Thoracic aorta (tissue), 2 donors: ENCODE results near the gene CAPNS1. TPM values are rescaled to one million over a fixed set of nuclear protein-coding genes. Genes with fewer than 3 reads are reported as not detected.
A peak's percentile ranks its signal among the peaks of the same experiment; 100 is the strongest.

ENCODE experiments used
- ATAC-seq: fragments of 150-250 bp; one replicate; pipeline ENCODE4 v1.8.0; 2017; ENCODE audit warnings: low read depth; ENCODE audit not compliant: insufficient number of reproducible peaks, low FRiP score
- DNase-seq: peaks from one replicate; pipeline ENCODE4 v3.0.0-alpha.2; 2020; ENCODE audit warnings: low spot score
- H3K27ac ChIP-seq, 2 donors: fragments of 200-600 bp; sonication (generic); 1 replicate in 1 of 2; 2 replicates in 1 of 2; pipeline ENCODE4 v1.5.1; 2016; ENCODE audit warnings: mild to moderate bottlenecking in 2 of 2, moderate library complexity in 2 of 2
- H3K27me3 ChIP-seq: fragments of 200-600 bp; sonication (generic); replicated peaks from 2 replicates; pipeline ENCODE4 v1.6.0; 2016; ENCODE audit warnings: mild to moderate bottlenecking; ENCODE audit not compliant: insufficient read depth
- H3K36me3 ChIP-seq: fragments of 200-600 bp; sonication (generic); one replicate; pipeline ENCODE4 v1.5.1; 2016
- H3K4me1 ChIP-seq, 2 donors: fragments of 200-600 bp; sonication (generic); 1 replicate in 1 of 2; 2 replicates in 1 of 2; pipeline versions ENCODE4 v1.5.1 to v1.6.0; 2016; ENCODE audit warnings: low read depth in 2 of 2, mild to moderate bottlenecking in 1 of 2; ENCODE audit not compliant: control insufficient read depth in 1 of 2
- H3K4me3 ChIP-seq: fragments of 200-600 bp; sonication (generic); 2 replicates; pipeline ENCODE4 v1.5.1; 2016; ENCODE audit warnings: mild to moderate bottlenecking
- H3K9me3 ChIP-seq: fragments of 200-600 bp; sonication (generic); 2 replicates; pipeline ENCODE4 v1.5.1; 2016
- total RNA-seq, 2 donors: library from RNA; depleted of rRNA; stranded (reverse); fragments of >200 nt; gene quantifications; one replicate each; pipeline versions ENCODE4 v1.1.0 to v1.2.3, GENCODE V29; 2016
- TF ChIP-seq, protein P1 (sequence below): fragments of 200-600 bp; sonication (generic); IDR thresholded peaks from one replicate; pipeline ENCODE4 v1.5.1; 2019; ENCODE audit warnings: antibody characterized with exemption

Gene CAPNS1
- total RNA-seq, 2 donors from 2014 or later, result 161 to 220 TPM

DNA sequence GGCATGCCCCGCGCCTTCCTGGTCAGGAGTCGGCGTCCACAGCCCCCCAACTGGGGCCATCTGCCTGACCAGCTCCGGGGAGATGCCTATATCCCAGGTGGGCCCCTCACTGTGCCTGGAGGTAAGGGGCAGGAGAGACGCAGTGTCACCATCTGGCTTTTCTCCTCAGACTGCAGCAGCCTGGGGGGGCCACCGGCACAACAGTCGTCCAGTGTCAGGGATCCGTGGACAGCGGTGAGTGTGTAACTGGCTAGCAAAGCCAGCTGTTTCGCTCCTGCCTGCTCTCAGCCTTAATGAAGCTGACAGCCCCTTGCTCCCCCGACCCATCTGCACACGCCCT, 28.7 kb upstream of the CAPNS1 start:
- no peak overlapping the region for H3K4me3 ChIP-seq
- peaks cover 12% of the 10 kb centered on the region for H3K36me3 ChIP-seq
- DNase-seq (no peak), ATAC-seq (no peak)
- no peaks in the 10 kb centered on the region for H3K9me3 ChIP-seq
- H3K27me3 ChIP-seq, result no peaks in the 10 kb centered on the region
- TF ChIP-seq, protein P1, sequence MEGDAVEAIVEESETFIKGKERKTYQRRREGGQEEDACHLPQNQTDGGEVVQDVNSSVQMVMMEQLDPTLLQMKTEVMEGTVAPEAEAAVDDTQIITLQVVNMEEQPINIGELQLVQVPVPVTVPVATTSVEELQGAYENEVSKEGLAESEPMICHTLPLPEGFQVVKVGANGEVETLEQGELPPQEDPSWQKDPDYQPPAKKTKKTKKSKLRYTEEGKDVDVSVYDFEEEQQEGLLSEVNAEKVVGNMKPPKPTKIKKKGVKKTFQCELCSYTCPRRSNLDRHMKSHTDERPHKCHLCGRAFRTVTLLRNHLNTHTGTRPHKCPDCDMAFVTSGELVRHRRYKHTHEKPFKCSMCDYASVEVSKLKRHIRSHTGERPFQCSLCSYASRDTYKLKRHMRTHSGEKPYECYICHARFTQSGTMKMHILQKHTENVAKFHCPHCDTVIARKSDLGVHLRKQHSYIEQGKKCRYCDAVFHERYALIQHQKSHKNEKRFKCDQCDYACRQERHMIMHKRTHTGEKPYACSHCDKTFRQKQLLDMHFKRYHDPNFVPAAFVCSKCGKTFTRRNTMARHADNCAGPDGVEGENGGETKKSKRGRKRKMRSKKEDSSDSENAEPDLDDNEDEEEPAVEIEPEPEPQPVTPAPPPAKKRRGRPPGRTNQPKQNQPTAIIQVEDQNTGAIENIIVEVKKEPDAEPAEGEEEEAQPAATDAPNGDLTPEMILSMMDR, result no peak
- no peak overlapping the region for H3K27ac ChIP-seq
- peaks cover 12 to 17% of the 10 kb centered on the region in 2 donors for H3K4me1 ChIP-seq

GRCh38 chr19:36112678-36113077, 27.2 kb upstream of the CAPNS1 start:
- ATAC-seq (no peak), DNase-seq (no peak)
- Histone ChIP-seq H3K4me3 (no peak overlapping the region), H3K9me3 (no peaks in the 10 kb centered on the region), H3K27me3 (no peaks in the 10 kb centered on the region), H3K27ac (no peak overlapping the region), H3K4me1 (peaks cover 18 to 30% of the 10 kb centered on the region in 2 donors), H3K36me3 (peaks cover 6% of the 10 kb centered on the region)
- TF ChIP-seq, protein P1, result no peak

DNA sequence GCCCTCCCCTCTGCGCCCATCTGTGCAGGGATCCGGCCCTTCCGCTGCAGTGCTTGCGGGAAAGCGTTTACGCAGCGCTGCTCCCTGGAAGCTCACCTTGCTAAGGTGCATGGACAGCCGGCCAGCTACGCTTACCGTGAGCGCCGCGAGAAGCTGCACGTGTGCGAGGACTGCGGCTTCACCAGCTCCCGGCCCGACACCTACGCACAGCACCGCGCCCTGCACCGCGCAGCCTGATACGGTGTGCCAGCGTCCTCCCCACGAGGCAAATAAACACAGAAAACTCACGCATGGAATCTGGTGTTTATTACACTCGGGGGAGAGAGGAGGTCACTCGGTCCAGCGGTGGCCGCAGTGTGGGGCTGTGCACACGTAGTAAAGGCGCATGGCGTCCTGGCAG, 26.4 kb upstream of the CAPNS1 start:
- Histone ChIP-seq H3K27ac (no peak overlapping the region), H3K9me3 (no peaks in the 10 kb centered on the region), H3K4me3 (peak overlapping the region; percentile 92), H3K36me3 (peaks cover 6% of the 10 kb centered on the region), H3K27me3 (no peaks in the 10 kb centered on the region), H3K4me1 (peaks cover 18 to 30% of the 10 kb centered on the region in 2 donors)
- TF ChIP-seq, protein P1, result no peak
- ATAC-seq, result no peak
- no peak for DNase-seq

DNA sequence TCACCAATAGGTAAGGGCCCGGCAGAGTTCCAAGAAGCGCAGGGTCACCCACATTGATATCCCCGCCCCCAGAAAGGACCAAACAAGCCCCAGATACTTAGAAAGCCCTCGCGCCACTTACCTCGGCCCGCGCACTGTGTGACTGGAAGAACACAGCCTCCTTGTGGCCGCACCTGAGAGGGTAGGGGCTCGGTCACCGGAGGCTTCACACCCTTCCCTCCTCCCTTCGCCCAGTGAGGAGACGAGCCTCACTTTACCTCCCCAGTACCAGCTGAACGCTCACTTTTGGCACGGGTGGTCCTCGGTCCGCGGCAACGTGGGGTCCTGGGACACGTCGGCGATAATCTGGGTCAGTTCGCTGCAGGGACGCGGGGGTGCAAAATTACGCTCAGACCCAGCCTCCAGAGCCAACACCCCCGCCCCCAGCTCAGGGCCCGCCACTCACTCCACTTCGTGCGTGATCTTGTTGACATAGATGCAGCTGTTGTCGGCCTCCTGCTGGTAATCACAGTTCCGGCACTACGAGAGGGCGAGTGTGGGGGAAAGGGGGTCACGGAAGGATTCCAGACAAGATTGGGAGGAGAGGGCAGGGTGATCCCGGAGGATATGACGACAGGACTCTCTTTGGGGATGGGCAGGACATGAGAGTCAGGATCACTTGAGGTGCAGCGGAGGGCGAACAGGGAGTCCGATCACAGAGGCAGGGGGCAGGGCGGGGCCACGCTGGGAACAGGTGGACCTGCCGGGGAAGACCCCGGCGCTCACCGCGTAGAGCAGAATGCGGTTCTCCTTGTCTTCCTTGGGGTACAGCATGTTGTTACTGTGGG, 25.8 kb upstream of the CAPNS1 start:
- H3K27ac ChIP-seq, result peak overlapping the region; percentile 55 to 68
- H3K27me3 ChIP-seq, result no peaks in the 10 kb centered on the region
- H3K4me1 ChIP-seq, result peaks cover 18 to 30% of the 10 kb centered on the region in 2 donors
- H3K36me3 ChIP-seq, result peaks cover 6% of the 10 kb centered on the region
- no peaks in the 10 kb centered on the region for H3K9me3 ChIP-seq
- TF ChIP-seq, protein P1, result no peak
- ATAC-seq (no peak), DNase-seq (no peak)
- peak overlapping the region; percentile 92 for H3K4me3 ChIP-seq

DNA sequence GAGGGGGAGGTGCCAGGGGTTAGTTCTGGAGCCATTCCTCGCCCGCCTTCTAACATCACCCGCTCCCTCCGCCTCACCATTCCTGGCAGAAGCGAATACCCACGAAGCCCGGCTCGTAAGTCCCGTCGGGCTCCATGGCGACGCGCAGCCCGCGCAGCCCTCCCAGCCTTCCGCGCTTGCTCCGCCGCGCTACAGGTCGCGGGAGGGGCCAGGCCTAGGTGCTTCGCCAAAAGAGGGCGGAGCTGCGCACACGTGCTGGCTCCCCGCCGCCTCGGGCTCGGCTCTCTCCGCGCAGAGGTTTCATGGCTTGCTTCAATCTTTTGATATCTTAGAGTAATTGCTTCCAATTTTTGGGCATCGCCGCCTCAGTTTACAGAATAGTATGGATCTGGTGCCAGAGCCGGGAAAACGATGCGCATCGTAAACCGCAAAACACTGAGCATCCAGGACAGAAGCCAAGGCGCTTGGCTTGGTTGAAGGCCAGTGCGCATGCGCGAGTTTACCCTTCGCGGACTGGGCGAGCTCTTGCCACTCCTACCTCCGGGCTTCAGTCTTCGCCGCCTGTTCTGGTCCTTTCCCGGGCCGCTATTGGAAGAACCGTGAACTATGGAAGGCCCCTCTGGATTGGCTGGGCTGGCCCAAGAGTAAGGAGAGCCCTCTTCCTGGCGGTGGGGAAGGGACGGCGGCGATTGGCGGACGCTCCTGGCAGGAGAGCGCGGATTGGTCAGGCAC, 25.0 kb upstream of the CAPNS1 start, which contains the start of gene POLR2I:
TSS of gene POLR2I (minus strand) at position 155 of the 732 bp plus-strand sequence. CDS start at position 136, 19 bp downstream.
- TF ChIP-seq, protein P1, result no peak
- no peaks in the 10 kb centered on the region for H3K9me3 ChIP-seq
- peak within 1 kb of the TSS; percentile 68 to 86 for H3K27ac ChIP-seq
- H3K27me3 ChIP-seq, result no peaks in the 10 kb centered on the region
- H3K4me3 ChIP-seq, result peak within 1 kb of the TSS; percentile 92
- peaks cover 10% of the 10 kb centered on the region for H3K36me3 ChIP-seq
- peaks cover 18 to 30% of the 10 kb centered on the region in 2 donors for H3K4me1 ChIP-seq
- DNase-seq (peak; percentile 99), ATAC-seq (peak; percentile 100)
